Measurements from ENCODE around the gene GJA9.

GRCh38 chr1:38923607-38924006, 42.2 kb upstream of the GJA9 start:
- no peak for TF ChIP-seq CTCF (IDR thresholded peaks at IDR 0.05)
- TF ChIP-seq EP300 (IDR thresholded peaks at IDR 0.05; ENCODE audit: low read depth): no peak
- no peak for TF ChIP-seq POLR2AphosphoS5 (IDR thresholded peaks at IDR 0.05)
- no peak for TF ChIP-seq POLR2A (IDR thresholded peaks at IDR 0.05)

Measured in transverse colon (tissue), 4 donors.